B cell (primary cell): ENCODE measurements around the gene TIE1. TPM values are rescaled to one million over a fixed set of nuclear protein-coding genes. Genes with fewer than 3 reads are reported as not detected.

Experiments
- ATAC-seq: fragments of 200-7000 bp; cut with Tn5 transposase; one replicate; pipeline ENCODE4 v1.10.0; 2021; ENCODE audit warnings: low read depth, mild to moderate bottlenecking, moderate number of reproducible peaks, moderate library complexity
- CTCF ChIA-PET: fragments of 350-600 bp; sonication (Branson Sonifier 250); formaldehyde crosslinking; loops from one replicate; lab custom pipeline; 2021; ENCODE audit warnings: antibody characterized with exemption, inconsistent platforms; lab: Charles Lee
- POLR2A ChIA-PET: fragments of 350-600 bp; sonication (Branson Sonifier 250); formaldehyde crosslinking; loops from one replicate; lab custom pipeline; 2021; ENCODE audit warnings: antibody characterized with exemption; lab: Charles Lee
- DNase-seq: peaks from one replicate; pipeline ENCODE4 v3.0.0; 2013
- H2AFZ ChIP-seq: 2 replicates; pipeline ENCODE4 v1.6.1; 2012; ENCODE audit warnings: mild to moderate bottlenecking, low read depth, low read length; ENCODE audit not compliant: insufficient read depth, poor library complexity, severe bottlenecking
- H3K27ac ChIP-seq, 2 donors: 1 replicate in 1 of 2; 2 replicates in 1 of 2; pipeline ENCODE4 v1.5.1; 2012 to 2013; ENCODE audit warnings: low read length in 2 of 2, mild to moderate bottlenecking in 2 of 2, moderate library complexity in 1 of 2
- H3K27me3 ChIP-seq, 4 experiments: fragments of 200-600 bp in 1 of 4; sonication (generic) in 1 of 4; replicated peaks in 1 of 4; 1 replicate in 2 of 4; 2 replicates in 2 of 4; pipeline versions ENCODE4 v1.6.1 to v1.7.0; 2013 to 2016; ENCODE audit warnings: low read length in 3 of 4, mild to moderate bottlenecking in 2 of 4, mixed read lengths in 1 of 4, moderate library complexity in 1 of 4; ENCODE audit not compliant: insufficient read depth in 4 of 4, control insufficient read depth in 3 of 4; ENCODE audit errors: control extremely low read depth in 1 of 4
- H3K36me3 ChIP-seq, 2 experiments: replicated peaks in 1 of 2; 1 replicate in 1 of 2; 2 replicates in 1 of 2; pipeline versions ENCODE4 v1.6.1 to v1.7.1; 2013; ENCODE audit warnings: low read length in 1 of 2; ENCODE audit not compliant: insufficient read depth in 2 of 2, control insufficient read depth in 1 of 2; ENCODE audit errors: control extremely low read depth in 1 of 2, extremely low read depth in 1 of 2
- H3K4me1 ChIP-seq, 2 donors: fragments of 200-600 bp in 1 of 2; sonication (generic) in 1 of 2; 1 replicate in 1 of 2; 2 replicates in 1 of 2; pipeline versions ENCODE4 v1.5.1 to v1.6.1; 2013 to 2017; ENCODE audit warnings: low read length in 2 of 2; ENCODE audit not compliant: control insufficient read depth in 2 of 2, insufficient read depth in 2 of 2
- H3K4me2 ChIP-seq: replicated peaks from 2 replicates; pipeline ENCODE3; 2012; ENCODE audit warnings: mild to moderate bottlenecking, low read depth, low read length; ENCODE audit not compliant: poor library complexity, severe bottlenecking
- H3K4me3 ChIP-seq, 5 experiments: fragments of 200-600 bp in 1 of 5; sonication (generic) in 1 of 5; 1 replicate in 3 of 5; 2 replicates in 2 of 5; pipeline versions ENCODE4 v1.5.1 to v1.7.0; 2011 to 2016; ENCODE audit warnings: low read length in 4 of 5, mild to moderate bottlenecking in 4 of 5, low read depth in 2 of 5, control low read depth in 1 of 5, moderate library complexity in 1 of 5; ENCODE audit not compliant: insufficient read depth in 1 of 5; ENCODE audit errors: control extremely low read depth in 1 of 5, extremely low read depth in 1 of 5
- H3K79me2 ChIP-seq: fragments of 200-600 bp; sonication (generic); one replicate; pipeline ENCODE4 v1.6.0; 2016; ENCODE audit warnings: low read length; ENCODE audit not compliant: control insufficient read depth, insufficient read depth
- H3K9ac ChIP-seq: fragments of 200-600 bp; sonication (generic); 2 replicates; pipeline ENCODE4 v1.6.1; 2017; ENCODE audit warnings: mild to moderate bottlenecking, low read length, moderate library complexity
- H3K9me3 ChIP-seq, 3 donors: one replicate each; pipeline versions ENCODE4 v1.6.1 to v1.7.1; 2013; ENCODE audit warnings: low read length in 2 of 3; ENCODE audit not compliant: control insufficient read depth in 2 of 3, insufficient read depth in 1 of 3; ENCODE audit errors: control extremely low read depth in 1 of 3
- H4K20me1 ChIP-seq: 2 replicates; pipeline ENCODE4 v1.6.0; 2012; ENCODE audit warnings: mild to moderate bottlenecking, low read length; ENCODE audit not compliant: insufficient read depth, control insufficient read depth, poor library complexity, severe bottlenecking
- H3K27ac Mint-ChIP-seq: one replicate; pipeline ENCODE4 v1.8.0; 2021; ENCODE audit warnings: mixed read lengths
- H3K27me3 Mint-ChIP-seq: one replicate; pipeline ENCODE4 v1.8.0; 2021; ENCODE audit warnings: mixed read lengths
- H3K4me1 Mint-ChIP-seq: one replicate; pipeline ENCODE4 v1.8.0; 2021; ENCODE audit warnings: mixed read lengths
- H3K4me3 Mint-ChIP-seq: one replicate; pipeline ENCODE4 v1.8.0; 2021; ENCODE audit warnings: mixed read lengths
- H3K9me3 Mint-ChIP-seq: one replicate; pipeline ENCODE4 v1.8.0; 2022; ENCODE audit warnings: mixed read lengths; ENCODE audit not compliant: insufficient read depth
- EZH2 ChIP-seq: IDR thresholded peaks from 2 replicates; pipeline ENCODE4 v1.6.1; 2012; ENCODE audit warnings: borderline replicate concordance, low read depth, mild to moderate bottlenecking, moderate library complexity, low read length; ENCODE audit not compliant: insufficient read depth, poor library complexity, severe bottlenecking
- WGBS: methylation state at CpG from one replicate; pipeline ENCODE4 v1.1.5; 2013; ENCODE audit warnings: missing lambda C conversion rate; ENCODE audit not compliant: insufficient coverage; 5-methylcytosine and 5-hydroxymethylcytosine counted together
- intact Hi-C: fragments of 100-400 bp; cut with micrococcal nuclease; formaldehyde crosslinking; loops from one replicate; pipeline ENCODE4 v1.10.0; 2022
- polyA plus RNA-seq: library from polyadenylated mRNA; depleted of rRNA; stranded (reverse); fragments of >200 nt; gene quantifications from 2 replicates; pipeline ENCODE4 v1.2.3, GENCODE V29; 2012
- total RNA-seq, 2 donors: library from RNA; stranded (reverse); fragments of 120-200 nt in 1 of 2; gene quantifications; 1 replicate in 1 of 2; 2 replicates in 1 of 2; pipeline versions ENCODE4 v1.2.3 to v1.2.4, GENCODE V29; 2013 to 2022
- TF ChIP-seq, protein P1 (sequence below): fragments of 200-600 bp; IDR thresholded peaks from one replicate; pipeline ENCODE4 v1.8.0; 2022; ENCODE audit warnings: antibody characterized with exemption, mild to moderate bottlenecking

TIE1 gene
- total and polyA plus RNA-seq, 2 donors (not counting 1 experiment from before 2014, with no cell fraction given), result 0.10 TPM; not detected in 1

DNA sequence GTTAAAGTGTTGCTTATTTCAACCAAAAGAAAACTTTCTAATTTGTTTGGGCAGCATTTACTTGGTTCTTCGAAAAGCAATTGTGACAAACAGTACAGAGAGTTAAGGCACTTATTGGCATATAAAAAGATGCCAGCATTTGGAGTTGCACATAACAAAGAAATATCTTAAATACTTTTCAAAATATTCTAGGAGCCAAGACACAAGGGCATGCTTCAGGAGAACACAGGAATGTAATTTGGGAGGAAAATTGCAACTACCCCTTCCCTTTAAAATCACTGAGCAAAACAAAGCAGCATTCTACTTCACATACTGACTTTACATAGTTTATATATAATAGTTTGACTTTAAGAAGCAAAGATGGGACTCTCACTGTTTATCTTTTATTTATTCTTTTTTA, 4.6 kb upstream of the TIE1 start:
- Histone ChIP-seq H3K27ac (no peak overlapping the region), H3K4me1 (no peaks in the 10 kb centered on the region), H3K27me3 (no peaks in the 10 kb centered on the region), H3K9ac (no peak overlapping the region), H3K4me2 (no peak overlapping the region), H3K9me3 (no peaks in the 10 kb centered on the region), H4K20me1 (no peaks in the 10 kb centered on the region), H3K36me3 (no peaks in the 10 kb centered on the region), H3K79me2 (no peaks in the 10 kb centered on the region), H2AFZ (no peak overlapping the region), H3K4me3 (no peak overlapping the region)
- Mint-ChIP-seq H3K9me3 (no peaks in the 10 kb centered on the region), H3K4me3 (no peak overlapping the region), H3K27ac (no peak overlapping the region), H3K4me1 (no peaks in the 10 kb centered on the region), H3K27me3 (peaks cover 2% of the 10 kb centered on the region)
- CTCF ChIA-PET, result no interaction called here
- TF ChIP-seq EZH2, result no peak
- TF ChIP-seq, protein P1, sequence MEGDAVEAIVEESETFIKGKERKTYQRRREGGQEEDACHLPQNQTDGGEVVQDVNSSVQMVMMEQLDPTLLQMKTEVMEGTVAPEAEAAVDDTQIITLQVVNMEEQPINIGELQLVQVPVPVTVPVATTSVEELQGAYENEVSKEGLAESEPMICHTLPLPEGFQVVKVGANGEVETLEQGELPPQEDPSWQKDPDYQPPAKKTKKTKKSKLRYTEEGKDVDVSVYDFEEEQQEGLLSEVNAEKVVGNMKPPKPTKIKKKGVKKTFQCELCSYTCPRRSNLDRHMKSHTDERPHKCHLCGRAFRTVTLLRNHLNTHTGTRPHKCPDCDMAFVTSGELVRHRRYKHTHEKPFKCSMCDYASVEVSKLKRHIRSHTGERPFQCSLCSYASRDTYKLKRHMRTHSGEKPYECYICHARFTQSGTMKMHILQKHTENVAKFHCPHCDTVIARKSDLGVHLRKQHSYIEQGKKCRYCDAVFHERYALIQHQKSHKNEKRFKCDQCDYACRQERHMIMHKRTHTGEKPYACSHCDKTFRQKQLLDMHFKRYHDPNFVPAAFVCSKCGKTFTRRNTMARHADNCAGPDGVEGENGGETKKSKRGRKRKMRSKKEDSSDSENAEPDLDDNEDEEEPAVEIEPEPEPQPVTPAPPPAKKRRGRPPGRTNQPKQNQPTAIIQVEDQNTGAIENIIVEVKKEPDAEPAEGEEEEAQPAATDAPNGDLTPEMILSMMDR, result no peak
- intact Hi-C loops, result no loop called here
- ATAC-seq (no peak), DNase-seq (no peak)
- no CpG with 5 or more reads among the region's 1 CpG for WGBS
- POLR2A ChIA-PET, result no interaction called here

DNA sequence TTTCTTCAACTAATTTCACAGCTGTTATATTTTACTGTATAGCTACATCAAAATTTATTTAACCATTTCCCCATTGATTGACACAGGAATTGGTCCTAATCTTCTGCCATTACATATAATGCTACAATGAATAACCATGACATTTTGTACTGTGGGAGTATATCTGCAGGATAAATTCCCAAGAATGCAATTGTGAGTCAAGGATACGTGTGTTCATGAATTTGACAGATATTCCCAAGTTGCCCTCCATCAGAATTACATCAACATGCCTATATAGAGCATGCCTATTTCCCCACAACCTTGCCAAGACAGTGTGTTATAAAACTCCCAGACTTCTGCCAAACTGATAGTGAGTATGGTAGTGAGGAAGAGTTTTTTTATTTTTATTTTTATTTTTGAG, 2.7 kb upstream of the TIE1 start:
- Histone ChIP-seq H3K9me3 (no peaks in the 10 kb centered on the region), H3K36me3 (no peaks in the 10 kb centered on the region), H3K27ac (no peak overlapping the region), H3K4me3 (no peak overlapping the region), H3K4me1 (no peaks in the 10 kb centered on the region), H3K4me2 (no peak overlapping the region), H3K79me2 (no peaks in the 10 kb centered on the region), H3K27me3 (no peaks in the 10 kb centered on the region), H2AFZ (no peak overlapping the region), H3K9ac (no peak overlapping the region), H4K20me1 (no peaks in the 10 kb centered on the region)
- H3K4me1 Mint-ChIP-seq, result no peaks in the 10 kb centered on the region
- intact Hi-C loops, result no loop called here
- H3K4me3 Mint-ChIP-seq, result no peak overlapping the region
- H3K27ac Mint-ChIP-seq, result no peak overlapping the region
- POLR2A ChIA-PET, result no interaction called here
- H3K9me3 Mint-ChIP-seq, result no peaks in the 10 kb centered on the region
- TF ChIP-seq, protein P1, result no peak
- no peak for TF ChIP-seq EZH2
- H3K27me3 Mint-ChIP-seq, result peaks cover 9% of the 10 kb centered on the region
- ATAC-seq (no peak), DNase-seq (no peak)
- CTCF ChIA-PET, result interaction anchor here (1.3 kb wide), 1 partner anchor 71 kb away, joined by 4 read pairs; no protein-coding TSS in a partner anchor
- no CpG with 5 or more reads among the region's 1 CpG for WGBS
